ENCODE results near the gene GABRB3.

Gene GABRB3

DNA sequence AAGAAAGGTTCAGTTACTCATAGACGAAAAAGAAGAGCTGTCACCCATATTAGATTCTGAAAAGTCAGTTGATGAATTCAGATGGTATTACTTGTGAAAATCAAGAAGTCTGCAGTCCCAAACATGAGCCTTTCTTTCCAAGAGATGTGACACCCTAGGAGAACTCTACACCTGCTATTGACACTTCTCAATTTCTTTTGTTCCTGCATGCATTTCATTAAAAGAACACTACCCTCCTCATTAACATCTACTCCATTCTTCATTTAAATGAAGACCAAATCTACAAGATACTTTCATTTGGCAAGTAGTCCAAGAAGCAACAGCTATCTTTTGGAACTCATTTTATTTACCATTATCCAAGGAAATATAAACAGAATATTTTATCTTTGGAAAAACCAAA, 6.6 kb downstream of the GABRB3 start:
- CTCF ChIA-PET: no interaction called here
- Mint-ChIP-seq H3K9me3 (peaks cover 4% of the 10 kb centered on the region), H3K36me3 (no peaks in the 10 kb centered on the region), H3K27ac (no peak overlapping the region), H3K4me3 (no peak overlapping the region), H3K27me3 (peaks cover 2% of the 10 kb centered on the region), H3K4me1 (no peaks in the 10 kb centered on the region)
- DNase-seq: no peak

- peaks cover 14% of the 10 kb centered on the region for H3K9me3 Mint-ChIP-seq
- no peak overlapping the region for H3K27ac Mint-ChIP-seq
- no peak for DNase-seq
- no peaks in the 10 kb centered on the region for H3K27me3 Mint-ChIP-seq
- no peak overlapping the region for H3K4me3 Mint-ChIP-seq
- no peaks in the 10 kb centered on the region for H3K36me3 Mint-ChIP-seq
- H3K4me1 Mint-ChIP-seq: no peaks in the 10 kb centered on the region
- CTCF ChIA-PET: no interaction called here
These were observed 12.9 kb downstream of the GABRB3 start for GRCh38 chr15:26759986-26760385.

GRCh38 chr15:26758079-26758478, 14.8 kb downstream of the GABRB3 start:
- Mint-ChIP-seq H3K27me3 (no peaks in the 10 kb centered on the region), H3K4me3 (no peak overlapping the region), H3K36me3 (no peaks in the 10 kb centered on the region), H3K9me3 (peaks cover 16% of the 10 kb centered on the region), H3K4me1 (no peaks in the 10 kb centered on the region), H3K27ac (no peak overlapping the region)
- CTCF ChIA-PET: no interaction called here
- no peak for DNase-seq

- CTCF ChIA-PET: no interaction called here
- Mint-ChIP-seq H3K36me3 (no peaks in the 10 kb centered on the region), H3K27ac (no peak overlapping the region), H3K27me3 (no peaks in the 10 kb centered on the region), H3K4me3 (no peak overlapping the region), H3K9me3 (peaks cover 16% of the 10 kb centered on the region), H3K4me1 (no peaks in the 10 kb centered on the region)
- DNase-seq: no peak
These were observed 15.7 kb downstream of the GABRB3 start for GRCh38 chr15:26757141-26757540.

DNA sequence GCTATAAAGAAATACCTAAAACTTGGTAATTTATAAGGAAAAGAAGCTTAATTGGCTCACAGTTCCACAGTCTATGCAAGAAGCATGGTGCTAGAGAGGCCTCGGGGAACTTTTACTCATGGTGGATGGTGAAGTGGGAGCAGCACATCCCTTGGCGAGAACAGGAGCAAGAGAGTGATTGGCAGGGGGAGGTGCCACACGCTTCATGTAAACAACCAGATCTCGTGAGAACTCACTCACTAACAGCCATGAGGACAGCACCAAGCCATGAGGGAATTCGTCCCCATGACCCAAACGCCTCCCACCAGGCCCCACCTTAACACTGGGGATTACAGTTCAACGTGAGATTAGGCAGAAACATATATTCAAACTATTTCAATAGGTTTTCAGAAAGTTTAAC, 28.0 kb downstream of the GABRB3 start:
- H3K36me3 Mint-ChIP-seq: no peaks in the 10 kb centered on the region
- no peaks in the 10 kb centered on the region for H3K4me1 Mint-ChIP-seq
- H3K9me3 Mint-ChIP-seq: peaks cover 17% of the 10 kb centered on the region
- H3K27me3 Mint-ChIP-seq: no peaks in the 10 kb centered on the region
- CTCF ChIA-PET: no interaction called here
- no peak for DNase-seq
- H3K4me3 Mint-ChIP-seq: no peak overlapping the region
- no peak overlapping the region for H3K27ac Mint-ChIP-seq

- no peaks in the 10 kb centered on the region for H3K4me1 Mint-ChIP-seq
- no peaks in the 10 kb centered on the region for H3K27me3 Mint-ChIP-seq
- no peak overlapping the region for H3K4me3 Mint-ChIP-seq
- H3K9me3 Mint-ChIP-seq: peaks cover 22% of the 10 kb centered on the region
- no peak for DNase-seq
- no peak overlapping the region for H3K27ac Mint-ChIP-seq
- H3K36me3 Mint-ChIP-seq: no peaks in the 10 kb centered on the region
- CTCF ChIA-PET: no interaction called here
These were observed 33.1 kb downstream of the GABRB3 start for GRCh38 chr15:26739791-26740190.

- Mint-ChIP-seq H3K27me3 (no peaks in the 10 kb centered on the region), H3K4me3 (no peak overlapping the region), H3K9me3 (peaks cover 23% of the 10 kb centered on the region), H3K36me3 (no peaks in the 10 kb centered on the region), H3K4me1 (no peaks in the 10 kb centered on the region), H3K27ac (no peak overlapping the region)
- CTCF ChIA-PET: no interaction called here
- DNase-seq: no peak
These were observed 33.9 kb downstream of the GABRB3 start for GRCh38 chr15:26738996-26739395.

- no peak for DNase-seq
- no peak overlapping the region for H3K27ac Mint-ChIP-seq
- CTCF ChIA-PET: no interaction called here
- no peaks in the 10 kb centered on the region for H3K4me1 Mint-ChIP-seq
- no peak overlapping the region for H3K4me3 Mint-ChIP-seq
- peaks cover 24% of the 10 kb centered on the region for H3K9me3 Mint-ChIP-seq
- H3K27me3 Mint-ChIP-seq: no peaks in the 10 kb centered on the region
- no peaks in the 10 kb centered on the region for H3K36me3 Mint-ChIP-seq
These were observed 36.2 kb downstream of the GABRB3 start for GRCh38 chr15:26736502-26737248.

- H3K27me3 Mint-ChIP-seq: no peaks in the 10 kb centered on the region
- H3K9me3 Mint-ChIP-seq: peaks cover 22% of the 10 kb centered on the region
- H3K4me3 Mint-ChIP-seq: no peak overlapping the region
- CTCF ChIA-PET: no interaction called here
- no peak overlapping the region for H3K27ac Mint-ChIP-seq
- H3K4me1 Mint-ChIP-seq: no peaks in the 10 kb centered on the region
- no peak for DNase-seq
- H3K36me3 Mint-ChIP-seq: no peaks in the 10 kb centered on the region
These were observed 40.9 kb downstream of the GABRB3 start for GRCh38 chr15:26731965-26732364.

DNA sequence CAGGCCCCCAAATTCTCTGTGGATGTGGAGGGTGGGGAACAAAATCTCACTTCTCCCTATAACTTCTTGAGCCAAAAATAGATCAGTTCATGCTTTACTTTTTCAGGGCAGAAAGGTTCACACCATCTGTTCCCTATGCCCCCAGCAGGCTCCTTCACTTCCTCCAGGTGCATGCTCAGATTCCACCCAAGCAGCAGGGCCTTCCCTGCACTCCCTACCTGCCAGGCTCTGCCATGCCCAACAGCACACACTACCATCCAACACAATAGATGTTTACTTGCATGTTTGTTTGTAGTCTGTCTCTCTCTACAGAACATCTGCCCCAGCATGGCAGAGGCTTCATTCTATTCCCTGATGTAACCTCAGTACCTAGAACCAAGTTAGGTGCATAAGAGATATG, 43.3 kb downstream of the GABRB3 start:
- CTCF ChIA-PET: no interaction called here

GRCh38 chr15:26729030-26729429, 43.8 kb downstream of the GABRB3 start:
- H3K36me3 Mint-ChIP-seq: no peaks in the 10 kb centered on the region
- no peaks in the 10 kb centered on the region for H3K4me1 Mint-ChIP-seq
- no peak for DNase-seq
- H3K9me3 Mint-ChIP-seq: peaks cover 20% of the 10 kb centered on the region
- CTCF ChIA-PET: no interaction called here
- H3K4me3 Mint-ChIP-seq: no peak overlapping the region
- H3K27ac Mint-ChIP-seq: no peak overlapping the region
- H3K27me3 Mint-ChIP-seq: no peaks in the 10 kb centered on the region

More for the DNA sequence above, 43.3 kb downstream of the GABRB3 start:
- no peak overlapping the region for H3K27ac Mint-ChIP-seq
- H3K9me3 Mint-ChIP-seq: peaks cover 20% of the 10 kb centered on the region
- no peak overlapping the region for H3K4me3 Mint-ChIP-seq
- H3K4me1 Mint-ChIP-seq: no peaks in the 10 kb centered on the region
- no peak for DNase-seq
- no peaks in the 10 kb centered on the region for H3K36me3 Mint-ChIP-seq
- no peaks in the 10 kb centered on the region for H3K27me3 Mint-ChIP-seq

DNA sequence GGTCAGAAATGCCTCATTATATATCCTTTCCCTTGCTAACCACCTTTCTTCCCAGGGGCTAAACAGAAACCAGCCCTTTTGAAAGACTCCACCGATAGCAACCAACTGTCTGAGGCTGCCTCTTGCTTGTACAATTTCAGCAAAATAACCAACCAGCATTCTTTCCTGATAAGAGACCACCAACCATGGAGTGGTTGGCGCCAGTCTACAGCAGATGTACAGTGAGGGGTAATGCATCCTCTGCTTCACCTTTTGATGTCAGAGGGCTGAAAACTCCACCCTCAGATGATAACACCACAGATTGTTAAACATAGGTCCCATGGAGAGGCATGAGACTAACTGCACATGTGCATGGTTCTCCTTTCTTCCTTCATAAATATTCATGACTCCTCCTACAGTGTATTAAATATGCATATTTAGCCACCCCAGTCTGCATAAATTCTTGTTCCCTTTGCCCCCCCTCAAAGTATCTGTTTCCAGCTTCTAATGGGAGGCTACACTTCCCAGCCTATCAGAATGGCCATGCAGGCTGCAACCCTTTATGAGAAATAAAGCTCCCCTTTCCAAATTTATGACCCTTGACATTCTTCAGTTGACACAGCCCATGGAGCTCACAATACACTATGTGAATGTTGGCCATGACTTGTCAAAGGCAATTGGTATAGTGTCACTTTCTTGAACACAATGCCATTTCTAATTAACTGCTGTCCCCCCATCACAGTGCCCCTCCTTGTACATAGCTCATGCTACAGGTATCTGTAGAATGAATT, 48.3 kb downstream of the GABRB3 start:
- H3K4me1 Mint-ChIP-seq: no peaks in the 10 kb centered on the region
- H3K27ac Mint-ChIP-seq: no peak overlapping the region
- H3K27me3 Mint-ChIP-seq: no peaks in the 10 kb centered on the region
- no peak overlapping the region for H3K4me3 Mint-ChIP-seq
- CTCF ChIA-PET: no interaction called here
- DNase-seq: no peak
- H3K9me3 Mint-ChIP-seq: peaks cover 8% of the 10 kb centered on the region
- H3K36me3 Mint-ChIP-seq: no peaks in the 10 kb centered on the region

DNA sequence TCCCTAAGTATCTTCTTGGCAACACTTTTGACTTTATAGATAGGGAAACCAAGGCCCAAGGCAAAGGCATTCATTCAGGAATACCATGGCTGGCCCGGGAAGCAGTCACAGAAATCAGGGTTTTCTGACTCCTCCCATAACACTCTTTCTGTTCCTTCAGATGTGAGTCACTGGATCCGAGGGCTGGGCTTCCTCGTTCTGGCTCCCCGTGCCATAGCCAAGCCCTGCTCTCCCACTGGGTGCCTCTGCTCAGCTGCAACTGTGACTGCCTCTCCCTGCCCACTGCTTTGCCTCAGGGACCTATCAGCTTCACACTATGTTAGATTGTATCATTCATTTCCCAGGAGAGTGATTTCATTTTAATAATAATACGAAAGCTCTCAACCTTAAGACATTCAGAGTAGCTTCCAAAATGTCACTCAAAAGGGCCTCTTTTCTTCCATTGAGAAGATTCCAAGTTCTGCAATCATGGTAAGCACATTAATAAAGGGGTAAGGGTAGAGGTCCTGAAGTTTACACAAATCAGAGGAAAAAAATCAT, 50.2 kb downstream of the GABRB3 start:
- no peak overlapping the region for H3K27ac Mint-ChIP-seq
- peaks cover 14% of the 10 kb centered on the region for H3K9me3 Mint-ChIP-seq

DNA sequence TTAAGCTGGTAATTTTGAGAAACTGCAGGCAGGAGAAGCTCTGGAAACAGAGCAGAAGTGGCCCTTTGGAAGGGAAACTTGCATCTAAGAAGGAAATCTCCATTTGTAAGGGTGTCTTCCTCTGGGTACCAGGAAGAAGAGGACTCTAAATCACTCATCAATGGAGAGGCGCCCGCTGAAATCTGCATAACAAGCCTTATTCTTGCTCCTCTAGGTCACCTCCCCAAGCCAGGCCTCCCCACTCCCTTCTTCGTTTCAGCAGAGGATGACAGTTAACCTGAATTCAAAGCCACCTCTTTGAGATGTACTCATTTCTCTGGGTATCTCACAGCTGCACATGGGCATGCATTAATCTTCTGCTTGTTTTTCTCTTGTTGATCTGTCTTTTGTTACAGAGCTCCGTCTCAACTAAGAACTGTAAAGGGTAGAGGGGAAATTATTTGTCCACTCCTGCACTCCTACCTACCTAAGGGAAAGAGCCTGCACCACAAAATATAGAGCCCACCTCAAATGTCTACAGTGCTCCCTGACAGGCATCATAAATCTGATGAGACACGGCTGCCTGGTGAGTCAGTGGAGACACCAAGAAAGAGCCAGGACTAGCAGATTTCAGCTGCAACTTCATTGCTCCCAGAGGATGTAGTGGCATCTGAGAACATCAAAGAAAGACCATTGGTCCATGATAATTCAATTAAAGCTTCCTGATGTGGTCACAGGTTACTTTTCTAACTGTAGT, 51.5 kb downstream of the GABRB3 start:
- CTCF ChIA-PET: no interaction called here
- no peaks in the 10 kb centered on the region for H3K27me3 Mint-ChIP-seq
- H3K4me3 Mint-ChIP-seq: no peak overlapping the region
- peaks cover 19% of the 10 kb centered on the region for H3K9me3 Mint-ChIP-seq
- H3K4me1 Mint-ChIP-seq: no peaks in the 10 kb centered on the region
- H3K36me3 Mint-ChIP-seq: no peaks in the 10 kb centered on the region
- H3K27ac Mint-ChIP-seq: no peak overlapping the region
- no peak for DNase-seq

More for the DNA sequence above, 50.2 kb downstream of the GABRB3 start:
- Mint-ChIP-seq H3K27me3 (no peaks in the 10 kb centered on the region), H3K4me1 (no peaks in the 10 kb centered on the region), H3K36me3 (no peaks in the 10 kb centered on the region), H3K4me3 (no peak overlapping the region)
- DNase-seq: no peak
- CTCF ChIA-PET: no interaction called here

All from activated naive CD4-positive, alpha-beta T cell treated with anti-CD3 and anti-CD28 coated beads, Interleukin-2, amount 10 ng/mL, durations not matched to agents 7 days and 5 days (primary cell).